HG03045 (cell line): ENCODE measurements around the gene AP5B1.

ENCODE experiments used
- ATAC-seq: cut with Tn5 transposase; IDR thresholded peaks from one replicate; pipeline ENCODE4 v1.9.1; 2021; ENCODE audit warnings: mild to moderate bottlenecking, moderate library complexity; ENCODE audit not compliant: unreplicated experiment

The AP5B1 gene

GRCh38 chr11:65801153-65801987 is 20.6 kb upstream of the AP5B1 start:
- ATAC-seq, result no peak

DNA sequence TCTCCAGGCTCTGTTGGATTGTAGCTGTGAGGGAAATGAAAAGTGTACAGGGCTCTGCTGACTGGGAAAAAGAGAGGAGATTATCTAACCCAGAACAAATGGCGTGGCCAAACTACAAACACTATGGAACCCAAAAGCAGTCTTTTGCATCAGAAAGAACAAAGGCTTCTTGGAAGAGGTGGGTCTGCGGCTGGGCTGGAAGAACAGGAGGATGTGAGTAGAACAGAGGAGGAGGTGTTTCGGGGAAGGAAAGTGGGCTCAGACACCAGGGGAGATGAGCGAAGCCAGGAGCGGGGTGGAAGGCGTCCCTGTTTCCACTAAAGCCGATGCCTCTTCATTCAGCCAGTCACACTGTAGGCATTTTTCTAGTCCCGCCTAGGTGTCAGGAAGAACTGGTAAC is 18.1 kb upstream of the AP5B1 start:
- ATAC-seq, result no peak

DNA sequence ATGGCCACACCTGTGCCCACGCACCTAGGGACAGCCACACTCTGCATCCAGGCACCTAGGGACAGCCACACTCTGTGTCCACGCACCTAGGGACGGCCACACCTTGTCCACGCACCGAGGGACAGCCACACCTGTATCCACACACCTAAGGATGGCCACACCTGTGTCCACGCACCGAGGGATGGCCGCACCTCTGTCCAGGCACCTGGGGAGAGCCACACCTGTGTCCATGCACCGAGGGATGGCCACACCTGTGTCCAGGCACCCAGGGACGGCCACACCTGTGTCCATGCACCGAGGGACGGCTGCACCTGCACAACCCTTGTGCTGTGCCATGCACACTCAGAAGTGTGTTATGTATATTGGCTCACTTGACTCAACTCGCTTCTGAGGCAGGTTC is 16.9 kb upstream of the AP5B1 start:
- ATAC-seq, result no peak

- ATAC-seq, result no peak
Measured at GRCh38 chr11:65796726-65797601, 16.2 kb upstream of the AP5B1 start.

- no peak for ATAC-seq
Measured at GRCh38 chr11:65794570-65795510, 14.1 kb upstream of the AP5B1 start.

DNA sequence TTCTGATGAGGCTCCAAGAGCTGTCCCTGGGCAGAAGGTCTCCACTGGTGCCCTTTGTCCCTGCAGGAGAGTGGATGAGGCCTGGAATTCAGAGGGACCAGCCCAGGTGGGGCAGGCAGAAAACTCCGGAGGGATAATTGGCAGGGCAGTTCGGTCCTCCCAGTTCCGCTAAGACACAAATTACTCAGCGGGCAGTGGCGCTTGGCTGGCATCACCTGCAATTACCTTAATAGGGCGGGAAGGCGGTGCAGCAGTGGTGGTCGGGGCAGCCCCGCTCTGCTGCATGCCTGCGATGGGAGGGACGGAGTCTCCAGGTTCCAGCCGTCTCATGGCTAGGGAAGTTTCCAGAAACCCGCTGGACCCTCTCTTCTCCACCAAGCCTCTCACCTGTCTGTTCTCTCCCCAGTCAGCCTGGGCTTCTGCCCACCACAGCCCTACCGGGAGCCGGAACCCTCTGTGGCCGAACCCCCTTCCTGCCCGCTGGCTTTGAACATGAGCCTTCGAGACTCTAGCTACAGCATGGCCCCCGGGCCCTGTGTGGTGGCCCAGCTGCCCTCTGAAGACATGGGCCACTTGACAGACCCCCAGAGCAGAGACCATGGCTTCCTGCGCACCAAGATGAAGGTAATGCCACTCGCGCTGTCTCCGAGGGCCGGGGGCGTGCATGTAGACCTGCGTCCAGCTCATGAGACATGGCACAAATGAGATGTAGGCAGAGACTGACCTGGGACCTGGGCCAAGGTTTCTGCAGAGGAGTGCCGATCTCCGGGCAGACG is 13.0 kb upstream of the AP5B1 start:
- no peak for ATAC-seq

- no peak for ATAC-seq
Measured at GRCh38 chr11:65793144-65793581, 12.4 kb upstream of the AP5B1 start.

GRCh38 chr11:65792456-65792855 is 11.7 kb upstream of the AP5B1 start:
- ATAC-seq, result no peak

DNA sequence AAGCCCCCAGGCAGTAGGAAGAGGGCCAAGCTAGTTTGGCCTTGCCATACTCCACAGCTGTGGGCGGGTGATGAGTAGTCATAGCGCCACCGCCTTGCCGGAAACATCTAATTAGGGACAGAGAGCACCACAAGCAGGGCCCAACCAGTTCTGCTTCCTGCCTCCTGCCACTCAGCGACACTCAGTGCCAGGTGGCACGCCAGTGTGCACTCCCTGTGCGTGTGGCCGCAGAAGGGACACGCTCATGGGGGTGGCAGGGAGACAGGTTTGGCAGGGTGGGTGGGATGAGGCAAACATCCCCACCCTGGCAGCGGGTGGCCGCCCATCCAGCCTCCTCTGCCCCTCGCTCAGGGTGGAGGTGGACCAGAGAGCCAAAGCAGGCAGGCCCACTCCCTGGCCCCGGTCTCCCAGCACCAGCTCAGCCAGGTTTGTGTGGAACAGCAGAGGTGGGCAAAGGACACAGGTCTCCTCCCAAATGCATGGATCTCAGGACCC is 11.0 kb upstream of the AP5B1 start:
- ATAC-seq, result no peak

- ATAC-seq, result no peak
Measured at GRCh38 chr11:65790902-65791650, 10.3 kb upstream of the AP5B1 start.

DNA sequence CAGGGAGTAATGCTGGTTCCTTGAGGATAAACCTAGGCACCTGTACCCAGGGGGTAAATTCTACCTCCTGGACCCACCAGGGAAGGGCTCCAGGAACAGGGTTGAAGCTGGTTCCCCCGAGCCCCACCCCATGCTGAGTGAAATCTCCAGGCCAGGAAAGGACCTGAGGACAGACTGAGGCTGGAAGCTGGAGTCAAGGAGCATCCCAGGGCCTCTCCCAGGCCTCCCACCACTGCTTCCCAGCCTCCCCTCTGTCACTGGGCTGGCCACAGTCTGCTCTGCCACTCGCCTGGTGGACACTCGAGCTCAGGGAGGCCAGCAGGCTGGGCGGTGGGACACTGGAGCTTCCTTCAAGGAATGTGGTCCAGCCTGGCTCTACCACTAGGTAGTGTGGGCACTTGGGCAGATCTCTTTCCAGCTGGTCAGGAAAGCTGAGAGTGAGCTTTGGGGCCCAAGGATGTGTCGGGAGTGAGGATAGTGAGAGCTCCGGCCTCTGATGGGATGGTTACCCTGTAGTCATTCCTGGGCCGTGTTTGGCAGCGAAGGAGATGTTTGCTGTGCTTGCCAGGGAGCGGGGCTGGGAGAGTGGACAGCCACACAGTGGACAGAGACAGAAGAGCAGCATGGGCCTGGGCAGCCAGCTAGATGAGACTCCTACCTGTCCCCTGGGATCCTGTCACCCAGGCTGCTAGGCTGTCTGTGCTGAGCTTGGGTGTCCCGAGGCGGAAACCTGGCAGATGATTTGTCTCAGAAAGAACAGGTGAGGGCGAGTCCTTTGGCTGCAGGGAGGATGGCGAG is 9.5 kb upstream of the AP5B1 start:
- no peak for ATAC-seq

DNA sequence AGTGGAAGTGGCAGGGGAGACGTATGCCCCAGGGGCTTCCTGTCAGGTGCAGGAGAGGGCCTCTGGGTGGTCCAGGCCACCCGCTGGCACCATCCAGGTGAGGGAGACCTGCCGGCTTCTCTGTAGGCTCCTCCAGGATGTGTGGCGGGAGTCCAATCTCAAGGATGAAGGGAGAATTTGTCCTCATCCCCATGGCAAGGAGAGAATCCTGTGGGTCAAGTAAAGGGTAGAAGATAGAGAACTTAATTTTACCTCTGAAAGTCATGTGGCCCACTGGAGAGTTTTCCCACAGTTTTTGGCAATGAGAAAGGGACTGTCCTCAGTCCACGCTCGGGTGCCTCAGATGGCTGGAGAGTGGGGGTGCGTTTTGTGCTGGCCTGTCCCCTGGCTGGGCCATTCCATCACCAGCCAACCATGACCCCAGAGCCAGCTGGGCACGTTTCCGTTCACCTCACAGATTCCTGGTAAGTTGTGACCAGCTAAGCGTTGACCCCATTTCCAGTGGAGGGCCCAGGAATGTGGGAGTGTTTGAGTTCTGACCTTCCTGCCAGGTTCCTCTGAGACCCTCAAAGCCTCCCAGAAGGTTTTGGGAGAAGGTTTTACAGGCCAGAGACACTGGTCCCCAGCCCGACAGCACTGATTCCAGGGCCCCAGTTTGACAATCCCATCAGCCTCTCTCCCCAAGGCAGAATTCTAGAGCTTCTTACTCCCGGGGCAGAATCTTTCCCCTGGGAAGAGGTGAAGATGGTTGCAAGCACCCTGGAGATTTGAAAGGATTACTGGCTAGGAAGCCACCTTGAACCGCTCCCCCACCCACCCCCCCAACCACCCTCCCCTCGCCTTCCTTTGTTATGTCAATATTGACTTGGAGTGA is 8.7 kb upstream of the AP5B1 start:
- ATAC-seq, result no peak

GRCh38 chr11:65788821-65789220 is 8.0 kb upstream of the AP5B1 start:
- ATAC-seq, result no peak

- ATAC-seq, result no peak
Measured at GRCh38 chr11:65787649-65788622, 7.2 kb upstream of the AP5B1 start.

- ATAC-seq, result no peak
Measured at GRCh38 chr11:65786786-65787636, 6.2 kb upstream of the AP5B1 start, which contains the start of gene OVOL1. OVOL1 (plus strand) TSS chr11:65787063; CDS start chr11:65787374, 311 bp downstream.
